Measurements from ENCODE around the gene SPRR1B.

DNA sequence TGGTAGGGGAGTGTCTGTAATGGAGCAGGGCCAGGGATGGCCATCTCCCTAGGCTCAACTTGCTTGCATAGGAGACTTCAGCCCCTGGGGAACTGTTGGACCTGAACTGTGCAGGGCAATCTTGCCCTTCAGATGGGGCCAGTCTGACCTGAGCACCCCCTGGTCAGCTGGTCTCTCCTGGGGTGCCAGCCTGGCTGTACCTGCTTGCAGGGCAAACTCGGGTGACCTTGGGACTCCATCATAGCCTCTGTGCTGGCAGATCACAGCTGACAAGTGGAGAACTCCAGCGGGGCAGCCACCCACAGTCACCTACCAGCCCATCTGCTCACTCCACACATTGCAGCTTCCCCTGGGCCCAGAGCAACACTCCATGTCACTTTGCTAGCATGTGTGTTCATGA lies 18.2 kb downstream of the SPRR1B start:
- TF ChIP-seq ZFP41 (tag by site-specific recombination; IDR thresholded peaks at IDR 0.05; ENCODE audit: borderline replicate concordance) (no peak), PBX3 (CRISPR knock-in tag; IDR thresholded peaks at IDR 0.05) (no peak), ZNF138 (tag by site-specific recombination; IDR thresholded peaks at IDR 0.05; ENCODE audit: borderline replicate concordance) (no peak)
- TF ChIP-seq, protein P1, sequence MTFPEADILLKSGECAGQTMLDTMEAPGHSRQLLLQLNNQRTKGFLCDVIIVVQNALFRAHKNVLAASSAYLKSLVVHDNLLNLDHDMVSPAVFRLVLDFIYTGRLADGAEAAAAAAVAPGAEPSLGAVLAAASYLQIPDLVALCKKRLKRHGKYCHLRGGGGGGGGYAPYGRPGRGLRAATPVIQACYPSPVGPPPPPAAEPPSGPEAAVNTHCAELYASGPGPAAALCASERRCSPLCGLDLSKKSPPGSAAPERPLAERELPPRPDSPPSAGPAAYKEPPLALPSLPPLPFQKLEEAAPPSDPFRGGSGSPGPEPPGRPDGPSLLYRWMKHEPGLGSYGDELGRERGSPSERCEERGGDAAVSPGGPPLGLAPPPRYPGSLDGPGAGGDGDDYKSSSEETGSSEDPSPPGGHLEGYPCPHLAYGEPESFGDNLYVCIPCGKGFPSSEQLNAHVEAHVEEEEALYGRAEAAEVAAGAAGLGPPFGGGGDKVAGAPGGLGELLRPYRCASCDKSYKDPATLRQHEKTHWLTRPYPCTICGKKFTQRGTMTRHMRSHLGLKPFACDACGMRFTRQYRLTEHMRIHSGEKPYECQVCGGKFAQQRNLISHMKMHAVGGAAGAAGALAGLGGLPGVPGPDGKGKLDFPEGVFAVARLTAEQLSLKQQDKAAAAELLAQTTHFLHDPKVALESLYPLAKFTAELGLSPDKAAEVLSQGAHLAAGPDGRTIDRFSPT (tag by site-specific recombination; IDR thresholded peaks at IDR 0.05): no peak

Data from HEK293 (cell line).